ENCODE data around the gene ANKRD55. TPM values are rescaled to one million over a fixed set of nuclear protein-coding genes. Genes with fewer than 3 reads are reported as not detected.

Gene ANKRD55
- total RNA-seq (ENCODE audit: low replicate concordance), result not detected in 2 replicates
- long read RNA-seq, result 0 reads

DNA sequence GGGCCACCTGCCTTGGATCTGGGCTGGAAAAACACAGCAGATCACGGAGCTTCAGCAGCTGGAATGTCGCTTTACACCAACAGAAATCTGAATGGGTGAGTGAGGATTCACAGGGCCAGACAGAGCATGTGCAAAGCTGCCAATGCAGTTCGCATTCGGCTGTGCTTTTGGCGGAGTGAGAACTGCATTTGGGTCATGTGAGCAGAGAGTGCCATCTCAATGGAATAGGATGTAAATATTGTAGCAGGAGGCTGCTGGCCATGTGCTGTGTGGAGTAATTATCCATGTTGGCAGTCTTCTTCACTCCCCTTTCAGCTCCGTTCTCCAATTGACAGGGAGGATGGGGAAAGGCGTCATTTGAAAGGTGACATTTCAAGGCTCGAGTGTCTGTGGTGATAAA is at the start of gene ANKRD55:
Gene ANKRD55 (minus strand): TSS at position 101 of the 400 bp plus-strand sequence. CDS start 417 bp downstream, outside the sequence.
- Mint-ChIP-seq H3K27me3 (peaks cover 21% of the 10 kb centered on the region), H3K27ac (no peak within 1 kb of the TSS), H3K9me3 (no peaks in the 10 kb centered on the region), H3K4me3 (no peak within 1 kb of the TSS), H3K36me3 (no peaks in the 10 kb centered on the region), H3K4me1 (ENCODE audit: unreplicated experiment) (peaks cover 19% of the 10 kb centered on the region)
- DNase-seq (ENCODE audit: extremely low spot score, unreplicated experiment), result no peak
- TF ChIP-seq, protein P1, sequence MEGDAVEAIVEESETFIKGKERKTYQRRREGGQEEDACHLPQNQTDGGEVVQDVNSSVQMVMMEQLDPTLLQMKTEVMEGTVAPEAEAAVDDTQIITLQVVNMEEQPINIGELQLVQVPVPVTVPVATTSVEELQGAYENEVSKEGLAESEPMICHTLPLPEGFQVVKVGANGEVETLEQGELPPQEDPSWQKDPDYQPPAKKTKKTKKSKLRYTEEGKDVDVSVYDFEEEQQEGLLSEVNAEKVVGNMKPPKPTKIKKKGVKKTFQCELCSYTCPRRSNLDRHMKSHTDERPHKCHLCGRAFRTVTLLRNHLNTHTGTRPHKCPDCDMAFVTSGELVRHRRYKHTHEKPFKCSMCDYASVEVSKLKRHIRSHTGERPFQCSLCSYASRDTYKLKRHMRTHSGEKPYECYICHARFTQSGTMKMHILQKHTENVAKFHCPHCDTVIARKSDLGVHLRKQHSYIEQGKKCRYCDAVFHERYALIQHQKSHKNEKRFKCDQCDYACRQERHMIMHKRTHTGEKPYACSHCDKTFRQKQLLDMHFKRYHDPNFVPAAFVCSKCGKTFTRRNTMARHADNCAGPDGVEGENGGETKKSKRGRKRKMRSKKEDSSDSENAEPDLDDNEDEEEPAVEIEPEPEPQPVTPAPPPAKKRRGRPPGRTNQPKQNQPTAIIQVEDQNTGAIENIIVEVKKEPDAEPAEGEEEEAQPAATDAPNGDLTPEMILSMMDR (conservative IDR thresholded peaks at IDR 0.05), result no peak

DNA sequence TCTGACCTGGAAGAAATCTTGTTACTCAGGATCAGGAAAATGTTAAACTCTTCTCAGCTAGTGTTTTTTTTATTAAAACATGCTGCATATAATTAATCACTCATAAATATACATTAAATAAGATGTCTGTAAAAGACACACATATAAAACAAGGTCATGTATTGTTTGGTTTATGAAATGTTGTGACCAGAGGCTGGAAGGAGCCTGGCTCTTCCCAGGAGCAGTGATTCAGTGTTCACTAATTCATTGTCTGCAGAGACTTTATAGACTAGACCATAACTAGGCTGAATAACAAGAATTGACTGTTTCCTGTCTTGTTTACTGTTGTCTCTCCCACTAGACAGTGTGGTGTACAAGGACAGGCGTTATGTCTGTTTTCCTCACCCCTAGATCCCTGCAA is 49.1 kb upstream of the ANKRD55 start:
- H3K36me3 Mint-ChIP-seq, result no peaks in the 10 kb centered on the region
- no peak overlapping the region for H3K4me3 Mint-ChIP-seq
- H3K27me3 Mint-ChIP-seq, result no peaks in the 10 kb centered on the region
- H3K4me1 Mint-ChIP-seq (ENCODE audit: unreplicated experiment), result peaks cover 13% of the 10 kb centered on the region
- no peak overlapping the region for H3K27ac Mint-ChIP-seq
- TF ChIP-seq, protein P1 (conservative IDR thresholded peaks at IDR 0.05), result no peak
- H3K9me3 Mint-ChIP-seq, result no peaks in the 10 kb centered on the region
- DNase-seq (ENCODE audit: extremely low spot score, unreplicated experiment), result no peak

DNA sequence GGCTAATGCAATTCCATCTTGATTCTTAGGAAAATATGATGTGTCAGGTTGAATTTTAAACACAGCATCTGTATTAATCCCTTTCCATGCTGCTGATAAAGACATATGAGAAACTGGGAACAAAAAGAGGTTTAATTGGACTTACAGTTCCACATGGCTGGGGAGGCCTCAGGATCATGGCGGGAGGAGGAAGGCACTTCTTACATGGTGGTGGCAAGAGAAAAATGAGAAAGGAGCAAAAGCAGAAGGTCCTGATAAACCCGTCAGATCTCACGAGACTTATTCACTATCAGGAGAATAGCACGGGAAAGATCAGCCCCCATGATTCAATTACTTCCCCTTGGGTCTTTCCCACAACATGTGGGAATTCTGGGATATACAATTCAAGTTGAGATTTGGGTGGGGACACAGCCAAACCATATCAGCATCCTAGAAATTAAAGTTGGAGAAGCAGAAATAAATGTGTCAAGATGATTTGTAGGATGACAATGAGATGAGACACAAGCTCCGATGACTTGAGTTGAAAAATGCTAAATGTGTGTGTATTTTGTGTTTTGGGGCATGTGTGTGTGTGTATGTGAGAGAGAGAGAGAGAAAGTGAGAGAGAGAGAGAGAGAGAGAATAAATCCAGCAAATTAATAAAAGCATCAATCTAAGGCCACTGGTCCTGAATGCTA is 48.5 kb upstream of the ANKRD55 start:
- Mint-ChIP-seq H3K27ac (no peak overlapping the region), H3K4me1 (ENCODE audit: unreplicated experiment) (peaks cover 13% of the 10 kb centered on the region), H3K4me3 (no peak overlapping the region)

DNA sequence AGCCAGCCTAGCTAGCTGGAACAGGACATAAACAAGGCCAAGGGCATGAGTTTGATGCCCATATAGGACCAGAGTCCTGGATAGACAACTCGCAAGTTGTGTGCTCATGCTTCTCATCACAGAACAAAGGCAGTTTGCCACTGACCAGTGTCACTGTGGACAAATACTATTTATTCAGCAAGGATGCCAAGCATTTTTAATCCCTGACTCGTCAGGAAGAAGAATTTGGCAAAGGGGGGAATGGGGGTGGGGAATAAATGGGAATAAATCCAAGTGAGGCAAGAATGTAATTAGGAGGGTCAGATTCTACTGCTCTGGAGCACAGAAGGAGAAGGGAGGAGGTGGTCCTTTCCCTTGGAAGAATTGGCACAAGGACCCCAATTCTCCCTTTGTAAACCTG is 46.8 kb upstream of the ANKRD55 start:
- peaks cover 11% of the 10 kb centered on the region for H3K9me3 Mint-ChIP-seq
- H3K27ac Mint-ChIP-seq, result no peak overlapping the region
- no peak for DNase-seq (ENCODE audit: extremely low spot score, unreplicated experiment)
- H3K4me1 Mint-ChIP-seq (ENCODE audit: unreplicated experiment), result peaks cover 12% of the 10 kb centered on the region
- TF ChIP-seq, protein P1 (conservative IDR thresholded peaks at IDR 0.05), result no peak
- no peaks in the 10 kb centered on the region for H3K27me3 Mint-ChIP-seq
- no peaks in the 10 kb centered on the region for H3K36me3 Mint-ChIP-seq
- no peak overlapping the region for H3K4me3 Mint-ChIP-seq

More for the DNA sequence above, 48.5 kb upstream of the ANKRD55 start:
- H3K9me3 Mint-ChIP-seq, result no peaks in the 10 kb centered on the region
- DNase-seq (ENCODE audit: extremely low spot score, unreplicated experiment), result no peak
- TF ChIP-seq, protein P1 (conservative IDR thresholded peaks at IDR 0.05), result no peak
- no peaks in the 10 kb centered on the region for H3K27me3 Mint-ChIP-seq
- H3K36me3 Mint-ChIP-seq, result no peaks in the 10 kb centered on the region

DNA sequence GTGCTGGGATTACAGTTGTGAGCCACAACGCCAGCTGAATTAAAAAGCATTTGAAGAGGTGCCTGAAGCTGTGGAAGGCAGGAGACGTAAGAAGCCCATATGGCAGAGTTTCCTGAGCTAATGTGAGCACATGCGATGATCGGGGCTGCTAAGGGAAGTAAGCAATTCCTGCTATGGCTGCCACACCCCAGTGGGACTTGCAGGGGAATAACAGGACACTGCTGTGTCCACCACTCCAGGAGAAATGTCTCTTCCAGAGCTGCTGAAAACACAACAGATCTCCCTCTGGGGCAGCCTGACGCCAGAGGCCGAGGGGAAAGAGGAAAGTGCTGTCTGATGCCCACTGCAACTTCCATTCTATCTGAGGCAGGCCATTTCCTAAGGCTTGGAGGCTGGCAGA is 46.2 kb upstream of the ANKRD55 start:
- H3K27me3 Mint-ChIP-seq, result no peaks in the 10 kb centered on the region
- no peaks in the 10 kb centered on the region for H3K36me3 Mint-ChIP-seq
- DNase-seq (ENCODE audit: extremely low spot score, unreplicated experiment), result no peak
- H3K9me3 Mint-ChIP-seq, result peaks cover 11% of the 10 kb centered on the region
- TF ChIP-seq, protein P1 (conservative IDR thresholded peaks at IDR 0.05), result no peak
- H3K4me3 Mint-ChIP-seq, result no peak overlapping the region
- H3K4me1 Mint-ChIP-seq (ENCODE audit: unreplicated experiment), result peaks cover 12% of the 10 kb centered on the region
- H3K27ac Mint-ChIP-seq, result no peak overlapping the region

All from type B pancreatic cell (in vitro differentiated cells).